Right hindlimb (tissue), 1 donor: Measurements from ENCODE around the gene UHRF1.
A peak's percentile ranks its signal among the peaks of the same experiment; 100 is the strongest.
"Not testable (repeated sequence)": the region's sequence is repeated elsewhere in the genome, so short reads cannot be mapped to it uniquely, and the experiment has no call there.

ENCODE experiments used
- DNase-seq: peaks from one replicate; pipeline ENCODE4 v3.0.0-alpha.2; 2018

Gene UHRF1

DNA sequence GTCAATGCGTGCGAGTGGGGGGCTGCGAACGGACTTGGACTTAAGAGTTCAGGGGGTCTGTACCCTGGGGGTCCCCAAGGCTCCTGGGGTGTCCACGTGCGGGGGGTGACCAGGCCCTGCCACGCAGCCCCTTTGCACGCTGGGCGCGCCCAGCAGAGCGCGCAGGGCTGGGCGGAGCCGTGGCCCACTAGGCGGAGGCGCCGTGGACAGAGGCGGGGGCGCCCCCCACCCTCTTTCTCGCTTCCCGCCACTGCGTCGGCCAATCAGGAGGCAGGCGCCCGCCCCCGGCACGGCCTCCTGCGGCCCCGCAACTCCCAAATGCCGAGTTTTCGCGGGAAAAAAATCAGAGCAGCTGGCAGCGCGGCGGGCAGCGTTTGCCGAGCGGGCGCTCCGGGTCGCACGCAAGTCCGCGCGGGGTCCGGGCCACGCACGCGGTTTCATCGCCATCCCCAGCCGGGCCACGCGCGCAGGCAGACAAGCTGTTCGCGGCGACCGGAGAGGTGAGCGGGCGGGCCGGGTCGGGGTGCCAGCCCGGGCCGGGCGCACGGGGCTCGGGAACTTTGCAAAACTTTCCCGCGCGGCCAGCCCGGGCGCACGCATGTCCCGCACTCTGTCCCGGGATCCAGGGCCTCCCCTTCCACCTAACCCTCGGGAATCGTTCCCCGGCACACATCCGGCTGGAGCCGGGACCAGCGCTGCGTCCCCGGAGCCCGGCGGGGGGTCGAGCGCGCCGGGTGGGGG lies at the start of gene UHRF1:
TSS of gene UHRF1 (plus strand) at position 346 of the 741 bp plus-strand sequence. CDS start 1,385 bp downstream, outside the sequence.
- peak; percentile 69 for DNase-seq

DNA sequence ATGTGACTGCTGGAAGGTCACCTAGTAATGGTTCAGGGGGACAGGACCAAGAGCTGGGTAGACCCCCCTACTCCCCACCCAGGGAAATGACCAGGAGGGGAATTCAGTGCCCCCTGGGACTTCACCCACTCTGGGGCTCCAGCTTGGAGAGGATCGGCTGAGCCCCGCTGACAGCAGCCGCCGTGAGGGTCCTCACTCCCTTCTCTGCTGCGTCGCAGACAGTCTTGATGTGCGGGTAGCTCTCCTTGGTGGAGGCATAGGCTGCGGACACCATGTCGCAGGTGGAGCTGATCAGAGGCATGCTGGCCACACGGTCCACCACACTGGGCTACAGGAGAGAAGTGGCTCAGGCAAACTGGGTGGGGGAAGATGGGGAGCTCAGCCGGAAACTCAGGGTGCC lies 49.6 kb upstream of the UHRF1 start:
- DNase-seq: no peak

GRCh38 chr19:4861147-4861546 lies 48.2 kb upstream of the UHRF1 start:
- DNase-seq: no peak

- peak; percentile 67 for DNase-seq
Observed at GRCh38 chr19:4866595-4867424, 42.5 kb upstream of the UHRF1 start.

DNA sequence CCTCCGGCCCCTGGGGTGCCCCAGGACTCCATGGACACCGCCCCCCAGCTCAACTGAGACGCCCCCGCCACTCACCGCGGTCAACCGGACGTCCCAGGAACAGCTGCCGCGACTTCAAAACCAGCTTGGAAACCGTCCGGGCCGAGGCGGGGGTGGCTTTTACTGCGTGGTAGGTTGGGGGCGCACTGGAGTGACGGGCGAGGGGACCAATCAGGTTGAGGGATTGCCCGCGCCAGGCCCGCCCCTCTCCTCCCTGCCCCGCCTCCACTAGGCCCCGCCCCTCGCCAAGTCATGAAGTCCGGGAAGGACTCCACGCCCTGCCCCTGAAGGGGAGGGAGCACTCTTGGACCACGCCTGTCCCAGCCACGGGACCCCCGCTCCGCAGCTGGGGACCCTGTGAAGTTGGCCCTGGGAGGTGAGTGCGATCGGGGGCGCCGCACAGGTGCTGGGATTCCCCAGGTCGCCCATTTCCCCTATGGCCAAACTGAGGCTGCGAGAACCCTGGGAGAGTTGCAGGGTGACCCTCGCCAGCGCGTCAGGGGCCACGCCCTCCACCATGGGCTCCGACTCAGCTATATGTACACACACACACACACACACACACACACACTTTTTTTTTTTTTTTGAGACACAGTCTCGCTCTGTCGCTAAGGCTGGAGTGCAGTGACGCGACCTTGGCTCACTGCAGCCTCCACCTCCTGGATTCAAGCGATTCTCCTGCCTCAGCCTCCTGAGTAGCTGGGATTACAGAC lies 41.6 kb upstream of the UHRF1 start, which contains the start of gene PLIN3:
TSS of gene PLIN3 (minus strand) at position 134 of the 752 bp plus-strand sequence. CDS start 6,273 bp downstream, outside the sequence.
- DNase-seq: peak; percentile 98

GRCh38 chr19:4868286-4868834 lies 40.9 kb upstream of the UHRF1 start:
- no peak for DNase-seq

DNA sequence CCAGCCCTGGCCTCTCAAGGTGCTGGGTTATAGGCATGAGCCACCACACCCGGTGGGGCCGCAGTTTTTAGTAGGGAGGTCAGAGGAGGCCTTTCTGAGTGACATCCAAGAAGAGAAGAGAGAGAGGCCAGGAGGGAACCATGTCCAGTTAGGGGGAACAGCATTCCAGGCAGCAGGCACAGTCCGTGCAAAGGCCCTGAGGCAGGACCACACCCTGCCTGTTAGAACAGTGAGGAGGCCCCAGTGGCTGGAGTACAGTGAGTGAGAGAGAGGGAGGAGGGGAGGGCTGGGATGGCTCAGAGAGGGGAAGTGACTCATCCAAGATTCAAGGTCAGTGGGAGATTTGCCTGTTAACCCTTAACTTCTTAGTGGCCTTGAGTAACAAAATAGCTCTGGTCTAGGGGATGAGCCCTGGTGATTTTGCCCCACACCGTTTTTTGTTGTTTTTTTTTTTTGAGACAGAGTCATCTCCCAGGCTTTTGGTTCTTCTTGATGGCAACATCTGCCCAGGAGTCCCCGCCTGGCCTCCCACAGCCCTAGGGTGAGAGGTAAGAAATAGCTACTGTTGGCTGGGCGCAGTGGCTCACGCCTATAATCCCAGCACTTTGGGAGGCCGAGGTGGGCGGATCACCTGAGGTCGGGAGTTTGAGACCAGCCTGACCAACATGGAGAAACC lies 39.1 kb upstream of the UHRF1 start:
- DNase-seq: no peak

DNA sequence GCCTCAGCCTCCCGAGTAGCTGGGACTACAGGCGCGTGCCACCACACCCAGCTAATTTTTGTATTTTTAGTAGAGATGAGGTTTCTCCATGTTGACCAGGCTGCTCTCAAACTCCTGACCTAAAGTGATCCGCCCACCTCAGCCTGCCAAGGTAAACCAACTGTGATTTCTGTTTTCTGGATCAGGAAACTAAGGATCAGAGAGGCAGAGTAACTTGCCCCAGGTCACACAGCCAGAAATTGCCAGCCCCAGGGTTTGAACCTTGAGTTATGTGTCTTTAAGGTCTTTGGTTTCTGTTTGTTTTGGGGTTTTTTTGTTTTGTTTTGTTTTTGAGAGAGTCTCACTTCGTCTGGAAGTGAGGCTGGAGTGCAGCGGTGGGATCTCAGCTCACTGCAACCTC lies 37.6 kb upstream of the UHRF1 start:
- no peak for DNase-seq

GRCh38 chr19:4873930-4874329 lies 35.4 kb upstream of the UHRF1 start:
- no peak for DNase-seq

DNA sequence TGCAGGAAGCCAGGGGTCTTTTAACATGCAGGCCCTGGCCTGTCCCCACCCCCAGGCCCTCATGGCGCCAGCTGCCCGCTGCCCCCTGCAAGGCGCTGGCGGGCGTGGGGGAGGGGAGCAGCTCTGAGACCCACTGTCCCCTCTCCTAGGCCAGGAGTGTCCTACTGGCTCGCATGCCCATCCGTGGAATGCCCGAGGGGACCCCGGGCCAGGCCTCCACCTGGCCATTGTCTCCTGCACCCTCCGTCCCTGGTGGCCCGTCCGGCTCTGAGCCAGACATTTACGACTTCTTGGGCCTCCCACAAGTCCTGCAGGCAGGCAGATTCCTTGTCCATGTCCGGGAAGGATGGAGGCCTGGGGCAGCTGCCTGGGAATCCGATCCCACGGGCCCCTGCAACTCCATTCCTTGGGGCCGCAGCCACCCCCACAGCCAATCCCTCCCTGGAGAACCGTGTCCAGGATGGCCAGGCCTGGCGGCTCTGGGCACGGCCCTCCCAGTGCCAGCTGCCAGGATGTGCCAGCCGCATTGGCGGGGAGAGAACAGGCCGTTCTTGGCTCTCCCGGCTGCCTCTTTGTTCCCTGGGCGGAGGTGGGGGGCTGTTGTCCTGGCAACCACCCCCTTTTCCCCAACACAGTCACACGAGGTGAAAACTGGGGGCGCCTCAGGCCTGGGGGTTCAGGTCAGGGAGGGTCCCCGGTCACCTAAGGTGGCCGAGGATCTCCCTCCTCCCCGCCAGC lies 31.4 kb upstream of the UHRF1 start:
- peak; percentile 77 for DNase-seq

DNA sequence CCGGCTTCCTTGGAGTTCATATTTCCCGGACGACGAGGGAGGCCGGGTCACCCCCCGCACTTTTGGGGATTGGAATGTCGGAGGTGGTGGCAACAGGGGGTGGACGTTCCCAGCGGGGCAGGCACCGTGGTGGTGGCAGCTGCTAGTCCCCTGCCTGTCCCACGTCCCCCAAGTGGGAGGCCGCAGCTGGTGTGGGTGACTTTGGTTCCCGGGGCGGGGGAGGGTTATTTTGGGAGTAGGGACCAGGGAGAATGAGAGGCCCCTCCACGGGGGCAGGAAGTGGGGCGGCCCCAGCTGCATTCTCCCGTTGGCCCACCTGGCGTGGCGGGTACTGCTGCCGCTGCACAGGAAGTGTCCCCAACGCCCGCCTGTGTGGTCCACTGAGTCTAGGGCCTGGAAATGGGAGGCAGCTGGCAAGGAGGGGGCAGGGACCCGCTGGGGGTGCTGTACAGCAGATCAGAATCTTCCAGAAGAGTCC lies 30.8 kb upstream of the UHRF1 start:
- peak; percentile 68 for DNase-seq

- DNase-seq: no peak
Observed at GRCh38 chr19:4879041-4879440, 30.3 kb upstream of the UHRF1 start.

- not testable (repeated sequence) for DNase-seq
Observed at GRCh38 chr19:4882874-4883273, 26.4 kb upstream of the UHRF1 start.

- DNase-seq: not testable (repeated sequence)
Observed at GRCh38 chr19:4884993-4885392, 24.3 kb upstream of the UHRF1 start.

- DNase-seq: not testable (repeated sequence)
Observed at GRCh38 chr19:4887803-4888202, 21.5 kb upstream of the UHRF1 start.

DNA sequence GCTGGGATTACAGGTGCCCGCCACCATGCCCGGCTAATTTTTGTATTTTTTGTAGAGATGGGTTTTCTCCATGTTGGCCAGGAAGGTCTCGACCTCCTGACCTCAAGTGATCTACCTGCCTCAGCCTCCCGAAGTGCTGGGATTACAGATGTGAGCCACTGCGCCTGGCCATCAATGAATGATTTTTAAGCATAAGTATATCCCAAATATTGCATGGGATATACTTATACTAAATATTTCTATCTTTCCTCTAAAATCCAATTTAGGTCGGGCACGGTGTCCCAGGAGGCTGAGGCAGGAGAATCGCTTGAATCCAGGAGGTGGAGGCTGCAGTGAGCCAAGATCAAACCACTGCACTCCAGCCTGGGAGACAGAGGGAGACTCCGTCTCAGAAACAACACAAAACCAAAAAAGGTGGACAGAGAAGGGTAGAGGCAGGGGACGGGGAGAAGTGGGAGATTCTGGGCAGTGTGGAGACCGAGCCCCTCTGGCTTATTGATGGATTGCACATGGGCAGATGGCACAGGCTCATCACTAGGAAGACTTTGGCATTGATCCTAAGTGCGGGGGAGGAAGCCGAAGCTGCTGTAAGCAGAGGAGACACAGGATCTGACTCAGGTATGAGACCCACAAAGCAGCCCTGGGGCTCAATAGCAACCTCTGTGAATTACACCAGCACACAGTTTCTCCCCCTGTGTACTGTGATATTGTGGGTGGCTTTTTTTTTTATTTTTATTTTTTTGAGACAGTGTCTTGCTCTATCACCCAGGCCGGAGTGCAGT lies 20.1 kb upstream of the UHRF1 start:
- DNase-seq: no peak

- DNase-seq: no peak
Observed at GRCh38 chr19:4891066-4891465, 18.2 kb upstream of the UHRF1 start.

GRCh38 chr19:4892962-4893361 lies 16.3 kb upstream of the UHRF1 start:
- DNase-seq: not testable (repeated sequence)

GRCh38 chr19:4896372-4896771 lies 12.9 kb upstream of the UHRF1 start:
- DNase-seq: no peak

DNA sequence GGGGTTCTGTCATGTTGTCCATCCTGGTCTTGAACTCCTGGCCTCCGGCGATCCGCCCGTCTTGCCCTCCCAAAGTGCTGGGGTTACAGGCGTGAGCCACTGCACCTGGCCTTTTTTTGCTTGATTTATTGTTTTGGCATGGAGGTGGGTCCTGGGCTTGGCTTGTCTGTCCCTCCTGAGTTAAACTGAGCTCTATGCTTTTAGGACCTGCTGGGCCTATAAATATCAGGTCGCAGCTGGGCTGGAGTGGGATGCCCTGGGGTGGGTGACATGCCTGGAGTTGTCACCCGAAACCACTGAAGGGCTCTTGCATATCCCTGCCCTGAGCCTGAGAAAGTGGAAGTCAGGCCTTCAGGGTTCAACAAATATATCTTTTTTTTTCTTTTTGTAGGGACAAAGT lies 12.2 kb upstream of the UHRF1 start:
- DNase-seq: peak; percentile 33

DNA sequence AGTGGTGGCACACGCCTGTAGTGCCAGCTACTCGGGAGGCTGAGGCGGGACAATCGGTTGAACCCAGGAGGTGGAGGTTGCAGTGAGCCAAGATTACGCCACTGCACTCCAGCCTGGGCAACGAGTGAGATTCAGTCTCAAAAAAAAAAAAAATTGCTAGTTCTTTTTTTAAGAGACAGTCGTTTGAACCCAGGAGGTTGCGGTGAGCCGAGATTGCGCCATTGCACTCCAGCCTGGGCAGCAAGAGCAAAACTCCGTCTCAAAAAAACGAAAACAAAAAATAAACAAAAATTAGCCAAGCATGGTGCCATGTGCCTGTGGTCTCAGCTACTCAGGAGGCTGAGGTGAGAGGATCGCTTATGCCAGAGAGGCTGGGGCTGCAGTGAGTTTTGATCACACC lies 8.4 kb upstream of the UHRF1 start:
- DNase-seq: not testable (repeated sequence)
